ENCODE data around the gene STPG2.

DNA sequence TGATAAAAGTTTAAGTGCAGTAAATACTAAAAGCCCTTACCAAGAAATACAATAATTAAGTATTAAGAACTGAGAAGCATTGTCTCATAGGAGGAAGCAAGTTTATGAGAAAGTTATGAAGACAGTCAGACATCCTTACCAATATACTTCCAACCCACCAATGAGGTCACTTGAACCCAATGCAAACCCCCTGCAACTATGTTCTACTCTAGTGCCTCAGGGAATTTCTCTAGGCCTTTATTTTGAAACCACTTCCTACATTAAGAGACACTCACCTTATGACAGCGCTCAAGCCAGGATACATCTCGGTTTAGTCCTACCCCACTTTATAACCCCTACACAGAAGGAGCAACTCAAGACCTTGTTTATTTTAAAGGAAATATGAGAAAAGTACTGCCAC lies 61.3 kb downstream of the STPG2 start:
- TF ChIP-seq, protein P1, sequence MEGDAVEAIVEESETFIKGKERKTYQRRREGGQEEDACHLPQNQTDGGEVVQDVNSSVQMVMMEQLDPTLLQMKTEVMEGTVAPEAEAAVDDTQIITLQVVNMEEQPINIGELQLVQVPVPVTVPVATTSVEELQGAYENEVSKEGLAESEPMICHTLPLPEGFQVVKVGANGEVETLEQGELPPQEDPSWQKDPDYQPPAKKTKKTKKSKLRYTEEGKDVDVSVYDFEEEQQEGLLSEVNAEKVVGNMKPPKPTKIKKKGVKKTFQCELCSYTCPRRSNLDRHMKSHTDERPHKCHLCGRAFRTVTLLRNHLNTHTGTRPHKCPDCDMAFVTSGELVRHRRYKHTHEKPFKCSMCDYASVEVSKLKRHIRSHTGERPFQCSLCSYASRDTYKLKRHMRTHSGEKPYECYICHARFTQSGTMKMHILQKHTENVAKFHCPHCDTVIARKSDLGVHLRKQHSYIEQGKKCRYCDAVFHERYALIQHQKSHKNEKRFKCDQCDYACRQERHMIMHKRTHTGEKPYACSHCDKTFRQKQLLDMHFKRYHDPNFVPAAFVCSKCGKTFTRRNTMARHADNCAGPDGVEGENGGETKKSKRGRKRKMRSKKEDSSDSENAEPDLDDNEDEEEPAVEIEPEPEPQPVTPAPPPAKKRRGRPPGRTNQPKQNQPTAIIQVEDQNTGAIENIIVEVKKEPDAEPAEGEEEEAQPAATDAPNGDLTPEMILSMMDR (IDR thresholded peaks at IDR 0.05 in 8 of 11, conservative IDR thresholded peaks at IDR 0.05 in 3 of 11), result no peak
- no peak for TF ChIP-seq POLR2A (IDR thresholded peaks at IDR 0.05)

All from spleen (tissue), 7 donors.